ENCODE results near the gene RTCA.

- TF ChIP-seq CTCF (IDR thresholded peaks at IDR 0.05; ENCODE audit: low read depth, low read length, poor library complexity, severe bottlenecking), result no peak
- no peak for TF ChIP-seq EZH2phosphoT487 (IDR thresholded peaks at IDR 0.05; ENCODE audit: borderline replicate concordance, low read length)
Observed at GRCh38 chr1:100240631-100241030, 25.4 kb upstream of the RTCA start.
